ENCODE results near the gene RPL35.

GRCh38 chr9:124812441-124812876 lies 49.3 kb downstream of the RPL35 start:
- TF ChIP-seq CTCF (IDR thresholded peaks at IDR 0.05), result no peak
- no peak for TF ChIP-seq POLR2A (IDR thresholded peaks at IDR 0.05)

Measured in lower leg skin (tissue), 3 donors.